Left ventricle myocardium inferior (tissue), 1 donor: Measurements from ENCODE around the gene ABHD18. TPM values are rescaled to one million over a fixed set of nuclear protein-coding genes. Genes with fewer than 3 reads are reported as not detected.
"Not testable (repeated sequence)": the region's sequence is repeated elsewhere in the genome, so short reads cannot be mapped to it uniquely, and the experiment has no call there.

ENCODE experiments used
- DNase-seq: peaks from one replicate; pipeline ENCODE4 v3.0.0-alpha.2; 2020
- H3K27ac ChIP-seq: fragments of 200-600 bp; replicated peaks from 2 replicates; pipeline ENCODE4 v1.8.0; 2021
- H3K27me3 ChIP-seq: fragments of 200-600 bp; 2 replicates; pipeline ENCODE4 v1.8.0; 2021; ENCODE audit warnings: low read depth
- H3K36me3 ChIP-seq: fragments of 200-600 bp; 2 replicates; pipeline ENCODE4 v1.8.0; 2021
- H3K4me1 ChIP-seq: fragments of 200-600 bp; 2 replicates; pipeline ENCODE4 v1.8.0; 2021
- H3K4me3 ChIP-seq: fragments of 200-600 bp; 2 replicates; pipeline ENCODE4 v1.8.0; 2021; ENCODE audit warnings: mild to moderate bottlenecking, moderate library complexity
- H3K9me3 ChIP-seq: fragments of 200-600 bp; replicated peaks from 2 replicates; pipeline ENCODE4 v1.8.0; 2021
- CTCF ChIP-seq: fragments of 200-600 bp; IDR thresholded peaks from 2 replicates; pipeline ENCODE4 v1.8.0; 2021; ENCODE audit warnings: antibody characterized with exemption, mild to moderate bottlenecking, borderline replicate concordance
- intact Hi-C: fragments of 100-400 bp; cut with micrococcal nuclease; formaldehyde crosslinking; loops from one replicate; pipeline ENCODE4 v1.11.0; 2022
- total RNA-seq: library from RNA; stranded (reverse); fragmentation: NEBNext Ultra II Directional; extraction: Animal tissue kit (Norgen Biotek cat#: 25700); gene quantifications from one replicate; pipeline ENCODE4 v1.2.1, GENCODE V29; 2021
- donor health status: DM: no; HTN: yes; CAD: no; lungs with severe emphysema.

Gene ABHD18
- total RNA-seq, 1 donor from 2014 or later: 30.4 TPM

GRCh38 chr4:127982445-127982844 is 17.2 kb downstream of the ABHD18 start:
- H3K27ac ChIP-seq: no peak overlapping the region

DNA sequence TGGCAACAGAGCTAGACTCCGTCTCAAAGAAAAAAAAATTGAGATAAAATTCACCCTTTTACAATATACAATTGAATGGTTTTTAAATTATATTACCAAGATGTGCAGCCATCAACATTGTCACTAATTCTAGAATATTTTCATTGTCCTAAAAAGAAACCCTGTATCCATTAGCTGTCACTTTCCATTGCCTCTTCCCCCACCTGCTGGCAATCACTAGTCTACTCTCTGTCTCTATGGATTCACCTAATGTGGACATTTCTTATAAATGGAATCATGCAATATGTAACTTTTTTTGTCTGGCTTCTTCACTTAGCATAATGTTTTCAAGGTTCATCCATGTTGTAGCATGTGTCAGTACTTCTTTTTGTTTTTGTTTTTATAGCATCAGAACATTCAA is 20.8 kb downstream of the ABHD18 start:
- intact Hi-C loops: no loop called here
- no peak for DNase-seq
- H3K4me3 ChIP-seq: no peak overlapping the region
- no peak overlapping the region for H3K27ac ChIP-seq
- no peaks in the 10 kb centered on the region for H3K9me3 ChIP-seq
- TF ChIP-seq CTCF: no peak
- peaks cover 58% of the 10 kb centered on the region for H3K36me3 ChIP-seq
- H3K4me1 ChIP-seq: no peaks in the 10 kb centered on the region
- H3K27me3 ChIP-seq: no peaks in the 10 kb centered on the region

More at GRCh38 chr4:127982445-127982844, 17.2 kb downstream of the ABHD18 start:
- no peaks in the 10 kb centered on the region for H3K4me1 ChIP-seq
- DNase-seq: no peak
- H3K27me3 ChIP-seq: no peaks in the 10 kb centered on the region
- TF ChIP-seq CTCF: no peak
- H3K9me3 ChIP-seq: peaks cover 9% of the 10 kb centered on the region
- intact Hi-C loops: no loop called here
- H3K36me3 ChIP-seq: peaks cover 47% of the 10 kb centered on the region
- H3K4me3 ChIP-seq: no peak overlapping the region

DNA sequence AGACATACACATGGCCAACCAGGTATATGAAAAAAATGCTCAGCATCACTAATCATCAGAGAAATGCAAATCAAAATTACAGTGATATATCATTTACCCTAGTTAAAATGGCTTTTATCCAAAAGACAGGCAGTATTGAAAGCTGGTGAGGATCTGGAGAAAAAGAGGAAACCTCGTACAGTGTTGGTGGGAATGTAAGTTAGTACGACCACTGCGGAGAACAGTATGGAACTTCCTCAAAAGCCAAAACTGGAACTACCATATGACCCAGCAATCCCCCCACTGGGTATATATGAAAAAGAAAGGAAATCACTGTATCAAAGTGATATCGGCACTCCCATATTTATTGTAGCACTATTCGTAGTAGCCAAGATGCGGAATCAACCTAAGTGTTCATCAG is 23.4 kb downstream of the ABHD18 start:
- Histone ChIP-seq H3K27ac (no peak overlapping the region), H3K4me1 (peaks cover 3% of the 10 kb centered on the region), H3K36me3 (peaks cover 56% of the 10 kb centered on the region), H3K4me3 (no peak overlapping the region), H3K9me3 (no peaks in the 10 kb centered on the region), H3K27me3 (no peaks in the 10 kb centered on the region)
- no peak for TF ChIP-seq CTCF
- no peak for DNase-seq
- intact Hi-C loops: no loop called here

DNA sequence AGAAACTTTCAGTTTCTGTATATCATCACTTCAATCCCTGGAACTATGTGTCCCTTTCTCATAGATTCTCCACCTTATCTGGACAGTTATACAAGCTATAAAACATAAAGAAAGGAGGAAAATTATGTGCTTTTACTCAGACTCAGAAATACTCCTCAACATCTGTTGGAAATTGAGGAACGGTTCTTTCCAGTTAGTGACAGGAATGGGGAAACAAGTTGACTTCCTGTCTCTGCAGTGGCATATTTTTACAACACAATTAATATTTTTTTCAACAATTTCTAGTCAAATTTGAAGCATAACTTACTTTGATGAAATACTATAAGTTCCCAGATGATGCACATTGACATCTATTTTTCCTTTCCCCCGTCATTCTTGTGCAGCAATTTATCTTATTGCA is 27.9 kb downstream of the ABHD18 start:
- Histone ChIP-seq H3K4me1 (peaks cover 9% of the 10 kb centered on the region), H3K9me3 (peaks cover 15% of the 10 kb centered on the region), H3K4me3 (no peak overlapping the region), H3K36me3 (peaks cover 45% of the 10 kb centered on the region), H3K27ac (no peak overlapping the region), H3K27me3 (no peaks in the 10 kb centered on the region)
- intact Hi-C loops: no loop called here
- no peak for TF ChIP-seq CTCF
- DNase-seq: no peak

DNA sequence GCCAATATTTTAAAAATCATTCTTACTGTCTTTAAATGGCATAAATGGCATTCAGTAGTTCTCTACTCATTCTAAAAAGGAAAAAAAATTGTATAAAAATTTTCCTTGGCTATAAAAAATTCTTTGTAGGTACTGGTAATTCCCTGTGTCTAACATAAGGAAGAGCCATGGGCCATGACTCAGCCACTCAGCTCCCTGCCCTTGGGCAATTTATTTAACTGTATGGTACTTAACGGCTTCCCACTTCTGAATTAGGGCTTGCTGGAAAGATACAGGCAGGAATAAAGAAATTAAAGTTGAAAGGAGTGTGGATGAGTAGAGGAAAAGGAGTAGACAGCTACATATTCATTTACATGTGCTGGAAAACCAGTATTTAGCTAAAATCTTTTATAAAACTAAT is 30.6 kb downstream of the ABHD18 start:
- Histone ChIP-seq H3K9me3 (peaks cover 30% of the 10 kb centered on the region), H3K27ac (no peak overlapping the region), H3K4me3 (no peak overlapping the region), H3K27me3 (no peaks in the 10 kb centered on the region), H3K4me1 (peaks cover 9% of the 10 kb centered on the region), H3K36me3 (peaks cover 44% of the 10 kb centered on the region)
- no peak for TF ChIP-seq CTCF
- intact Hi-C loops: no loop called here
- DNase-seq: no peak

- H3K27ac ChIP-seq, H3K4me1 ChIP-seq, intact Hi-C loops, DNase-seq, H3K4me3 ChIP-seq, H3K27me3 ChIP-seq: not testable (repeated sequence)
- peaks cover 30% of the 10 kb centered on the region for H3K9me3 ChIP-seq
- peaks cover 41% of the 10 kb centered on the region for H3K36me3 ChIP-seq
These were observed 31.3 kb downstream of the ABHD18 start for GRCh38 chr4:127996521-127996920.
